Measurements from ENCODE around the gene NR3C2.

DNA sequence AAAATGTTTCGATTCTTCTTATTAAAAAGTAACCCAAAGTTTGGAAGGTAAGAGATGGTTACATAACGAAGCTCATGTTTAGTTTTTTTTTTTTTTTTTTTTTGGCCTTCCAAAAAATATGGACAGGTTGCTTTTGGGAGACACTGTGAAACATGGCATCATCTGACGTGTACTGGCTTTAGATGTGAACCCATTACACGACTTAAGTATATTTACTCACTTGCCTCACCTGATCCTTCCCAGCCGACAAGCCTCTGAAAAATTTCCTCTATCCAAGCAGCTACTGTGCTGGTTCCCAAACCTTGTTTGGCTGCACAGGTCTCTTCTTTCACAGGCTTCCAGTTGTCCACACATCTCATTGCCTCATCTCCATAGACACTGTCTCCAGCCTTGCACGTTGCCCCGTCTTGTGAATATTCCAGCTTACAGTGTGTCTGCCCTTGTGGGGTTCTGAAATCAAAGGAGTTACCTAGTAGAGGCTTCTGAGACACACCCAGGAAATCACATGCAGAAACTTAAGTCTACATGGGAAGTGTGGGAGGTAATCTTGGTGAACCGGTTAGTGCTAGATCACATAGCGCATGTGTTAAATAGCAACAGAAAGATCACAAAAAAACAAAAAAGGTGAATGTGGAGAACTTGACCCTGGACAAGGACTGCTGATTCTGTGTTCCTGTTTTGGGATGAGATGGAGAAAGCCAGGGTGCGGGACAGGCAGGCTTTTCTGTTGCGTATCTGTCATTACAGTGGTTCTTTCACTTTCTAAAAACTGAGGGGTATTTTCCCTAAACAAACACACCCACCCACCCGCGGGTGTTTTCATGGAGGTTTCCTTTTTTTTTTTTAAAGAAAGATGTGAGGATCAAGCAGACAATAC lies 381.7 kb downstream of the NR3C2 start:
- TF ChIP-seq, protein P1, sequence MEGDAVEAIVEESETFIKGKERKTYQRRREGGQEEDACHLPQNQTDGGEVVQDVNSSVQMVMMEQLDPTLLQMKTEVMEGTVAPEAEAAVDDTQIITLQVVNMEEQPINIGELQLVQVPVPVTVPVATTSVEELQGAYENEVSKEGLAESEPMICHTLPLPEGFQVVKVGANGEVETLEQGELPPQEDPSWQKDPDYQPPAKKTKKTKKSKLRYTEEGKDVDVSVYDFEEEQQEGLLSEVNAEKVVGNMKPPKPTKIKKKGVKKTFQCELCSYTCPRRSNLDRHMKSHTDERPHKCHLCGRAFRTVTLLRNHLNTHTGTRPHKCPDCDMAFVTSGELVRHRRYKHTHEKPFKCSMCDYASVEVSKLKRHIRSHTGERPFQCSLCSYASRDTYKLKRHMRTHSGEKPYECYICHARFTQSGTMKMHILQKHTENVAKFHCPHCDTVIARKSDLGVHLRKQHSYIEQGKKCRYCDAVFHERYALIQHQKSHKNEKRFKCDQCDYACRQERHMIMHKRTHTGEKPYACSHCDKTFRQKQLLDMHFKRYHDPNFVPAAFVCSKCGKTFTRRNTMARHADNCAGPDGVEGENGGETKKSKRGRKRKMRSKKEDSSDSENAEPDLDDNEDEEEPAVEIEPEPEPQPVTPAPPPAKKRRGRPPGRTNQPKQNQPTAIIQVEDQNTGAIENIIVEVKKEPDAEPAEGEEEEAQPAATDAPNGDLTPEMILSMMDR (IDR thresholded peaks at IDR 0.05) = no peak
- TF ChIP-seq POLR2A (IDR thresholded peaks at IDR 0.05) = no peak

Measured in adrenal gland (tissue), 5 donors.